GM12872 (cell line): Measurements from ENCODE around the gene ARMH1.

Experiments
- CTCF ChIP-seq: IDR thresholded peaks from 3 replicates; pipeline ENCODE4 v1.5.1; 2011; ENCODE audit warnings: low read depth, mild to moderate bottlenecking, low read length, moderate library complexity; ENCODE audit not compliant: insufficient read depth

ARMH1 gene

GRCh38 chr1:44682883-44683265 lies 8.4 kb downstream of the ARMH1 start:
- TF ChIP-seq CTCF: no peak

- TF ChIP-seq CTCF: no peak
These were observed 10.0 kb downstream of the ARMH1 start for GRCh38 chr1:44684525-44684924.

GRCh38 chr1:44685218-44685617 lies 10.7 kb downstream of the ARMH1 start:
- TF ChIP-seq CTCF: no peak

GRCh38 chr1:44685881-44686280 lies 11.4 kb downstream of the ARMH1 start:
- TF ChIP-seq CTCF: no peak

GRCh38 chr1:44688760-44689446 lies 14.4 kb downstream of the ARMH1 start:
- no peak for TF ChIP-seq CTCF

GRCh38 chr1:44689447-44689765 lies 14.9 kb downstream of the ARMH1 start:
- no peak for TF ChIP-seq CTCF

DNA sequence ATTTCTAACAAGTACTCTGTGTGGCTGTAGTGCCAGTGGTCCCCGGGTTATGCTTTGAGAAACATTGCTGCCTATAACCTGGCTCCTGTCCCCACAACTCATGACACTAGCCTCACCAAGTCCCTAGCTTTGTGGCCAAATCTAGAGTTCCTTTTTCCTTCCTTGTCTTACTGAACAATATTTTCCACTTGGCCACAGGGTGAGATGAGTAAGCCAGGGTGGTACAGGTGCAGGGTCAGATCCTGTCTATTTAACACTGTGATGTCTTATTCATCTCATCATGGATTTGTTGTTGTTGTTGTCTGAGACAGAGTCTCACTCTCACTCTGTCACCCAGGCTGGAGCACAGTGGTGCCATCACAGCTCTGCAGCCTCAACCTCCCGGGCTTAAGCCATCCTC lies 18.6 kb downstream of the ARMH1 start:
- no peak for TF ChIP-seq CTCF
